Urinary bladder (tissue), 4 donors: ENCODE data around the gene NDUFS2. TPM values are rescaled to one million over a fixed set of nuclear protein-coding genes. Genes with fewer than 3 reads are reported as not detected.

Source experiments
- DNase-seq: peaks from one replicate; pipeline ENCODE4 v3.0.0-alpha.2; 2015; ENCODE audit errors: extremely low spot score
- H3K27ac ChIP-seq: one replicate; pipeline ENCODE4 v1.5.1; 2013; ENCODE audit warnings: low read depth, mild to moderate bottlenecking, moderate library complexity
- H3K36me3 ChIP-seq: one replicate; pipeline ENCODE4 v1.6.1; 2013; ENCODE audit warnings: mild to moderate bottlenecking, moderate library complexity; ENCODE audit not compliant: insufficient read depth
- H3K4me1 ChIP-seq: one replicate; pipeline ENCODE4 v1.6.1; 2013; ENCODE audit warnings: mild to moderate bottlenecking, moderate library complexity; ENCODE audit not compliant: insufficient read depth
- H3K4me3 ChIP-seq: one replicate; pipeline ENCODE4 v1.5.1; 2013; ENCODE audit warnings: low read depth, low read length
- WGBS: extraction: QIAGEN DNeasy Blood & Tissue Kit; methylation state at CpG from one replicate; pipeline ENCODE4 v1.1.7; 2013; 5-methylcytosine and 5-hydroxymethylcytosine counted together
- polyA plus RNA-seq: library from polyadenylated mRNA; stranded (reverse); fragments of 200-250 nt; gene quantifications from one replicate; pipeline ENCODE4 v1.2.3, GENCODE V29; 2013
- total RNA-seq: library from RNA; depleted of rRNA; stranded (reverse); fragments of >200 nt; gene quantifications from one replicate; pipeline ENCODE4 v1.2.3, GENCODE V29; 2014
- donor health status: healthy with polysubstance abuse.
- donor health status: healthy.

The NDUFS2 gene
- total and polyA plus RNA-seq, 2 donors, result 71.9 to 100 TPM

- H3K4me3 ChIP-seq, result no peak overlapping the region
- DNase-seq, result no peak
- H3K36me3 ChIP-seq, result no peaks in the 10 kb centered on the region
- no peaks in the 10 kb centered on the region for H3K4me1 ChIP-seq
- peak overlapping the region; percentile 89 for H3K27ac ChIP-seq
- WGBS, result 64% methylated on average over 14 of the region's 14 CpGs
Measured at GRCh38 chr1:161164901-161165610, 37.1 kb upstream of the NDUFS2 start.

GRCh38 chr1:161165742-161166668, 36.2 kb upstream of the NDUFS2 start, which contains the start of gene PPOX:
Gene PPOX, plus strand, starts transcription at chr1:161166426. Its CDS starts 422 bp downstream, at chr1:161166848.
- Histone ChIP-seq H3K36me3 (no peaks in the 10 kb centered on the region), H3K27ac (peak within 1 kb of the TSS; percentile 89), H3K4me3 (peak within 1 kb of the TSS; percentile 60), H3K4me1 (no peaks in the 10 kb centered on the region)
- under 1% methylated on average over 54 of the region's 54 CpGs for WGBS
- DNase-seq, result peak; percentile 99

GRCh38 chr1:161166669-161167548, 35.3 kb upstream of the NDUFS2 start:
- no peak for DNase-seq
- Histone ChIP-seq H3K4me1 (no peaks in the 10 kb centered on the region), H3K27ac (peak overlapping the region; percentile 47), H3K4me3 (peak overlapping the region; percentile 60), H3K36me3 (peaks cover 4% of the 10 kb centered on the region)
- WGBS, result 6% methylated on average over 33 of the region's 33 CpGs

GRCh38 chr1:161168906-161169305, 33.3 kb upstream of the NDUFS2 start:
- 93% methylated on average over 9 of the region's 9 CpGs for WGBS
- H3K4me3 ChIP-seq, result no peak overlapping the region
- no peak for DNase-seq
- H3K4me1 ChIP-seq, result no peaks in the 10 kb centered on the region
- H3K36me3 ChIP-seq, result peaks cover 5% of the 10 kb centered on the region
- no peak overlapping the region for H3K27ac ChIP-seq

- peaks cover 5% of the 10 kb centered on the region for H3K36me3 ChIP-seq
- WGBS, result 55% methylated on average over 5 of the region's 5 CpGs
- DNase-seq, result no peak
Measured at GRCh38 chr1:161171191-161171590, 31.0 kb upstream of the NDUFS2 start.

GRCh38 chr1:161171696-161172095, 30.5 kb upstream of the NDUFS2 start:
- DNase-seq, result no peak
- H3K36me3 ChIP-seq, result peaks cover 5% of the 10 kb centered on the region
- no peaks in the 10 kb centered on the region for H3K4me1 ChIP-seq
- no peak overlapping the region for H3K4me3 ChIP-seq
- H3K27ac ChIP-seq, result no peak overlapping the region
- 86% methylated on average over 12 of the region's 12 CpGs for WGBS

More at GRCh38 chr1:161171191-161171590, 31.0 kb upstream of the NDUFS2 start:
- Histone ChIP-seq H3K4me1 (no peaks in the 10 kb centered on the region), H3K4me3 (no peak overlapping the region), H3K27ac (no peak overlapping the region)

GRCh38 chr1:161172349-161172748, 29.8 kb upstream of the NDUFS2 start:
- WGBS, result 84% methylated on average over 1 of the region's 1 CpG
- Histone ChIP-seq H3K4me3 (no peak overlapping the region), H3K4me1 (no peaks in the 10 kb centered on the region), H3K36me3 (peaks cover 5% of the 10 kb centered on the region), H3K27ac (no peak overlapping the region)
- no peak for DNase-seq

- H3K27ac ChIP-seq, result no peak overlapping the region
- peaks cover 5% of the 10 kb centered on the region for H3K36me3 ChIP-seq
- DNase-seq, result no peak
- 39% methylated on average over 4 of the region's 4 CpGs for WGBS
- no peaks in the 10 kb centered on the region for H3K4me1 ChIP-seq
- no peak overlapping the region for H3K4me3 ChIP-seq
Measured at GRCh38 chr1:161172776-161173376, 29.3 kb upstream of the NDUFS2 start.

GRCh38 chr1:161173711-161174110, 28.5 kb upstream of the NDUFS2 start:
- Histone ChIP-seq H3K27ac (no peak overlapping the region), H3K4me3 (no peak overlapping the region), H3K4me1 (no peaks in the 10 kb centered on the region), H3K36me3 (peaks cover 5% of the 10 kb centered on the region)
- WGBS, result 95% methylated on average over 11 of the region's 11 CpGs
- DNase-seq, result no peak

- H3K27ac ChIP-seq, result no peak overlapping the region
Measured at GRCh38 chr1:161174911-161175310, 27.3 kb upstream of the NDUFS2 start.

GRCh38 chr1:161175771-161176453, 26.3 kb upstream of the NDUFS2 start:
- H3K36me3 ChIP-seq, result peaks cover 5% of the 10 kb centered on the region
- no peak for DNase-seq
- peak overlapping the region; percentile 78 for H3K4me3 ChIP-seq
- H3K4me1 ChIP-seq, result no peaks in the 10 kb centered on the region
- 87% methylated on average over 10 of the region's 10 CpGs for WGBS
- no peak overlapping the region for H3K27ac ChIP-seq

More at GRCh38 chr1:161174911-161175310, 27.3 kb upstream of the NDUFS2 start:
- H3K36me3 ChIP-seq, result peaks cover 5% of the 10 kb centered on the region
- WGBS, result 95% methylated on average over 11 of the region's 11 CpGs
- no peak overlapping the region for H3K4me3 ChIP-seq
- no peaks in the 10 kb centered on the region for H3K4me1 ChIP-seq
- DNase-seq, result no peak

GRCh38 chr1:161176468-161177111, 25.6 kb upstream of the NDUFS2 start:
- H3K27ac ChIP-seq, result peak overlapping the region; percentile 90
- 15% methylated on average over 17 of the region's 17 CpGs for WGBS

More at GRCh38 chr1:161176468-161177111, 25.6 kb upstream of the NDUFS2 start:
- no peak for DNase-seq
- Histone ChIP-seq H3K4me3 (peak overlapping the region; percentile 78), H3K4me1 (no peaks in the 10 kb centered on the region), H3K36me3 (peaks cover 4% of the 10 kb centered on the region)
